A549 (cell line): ENCODE measurements around the gene RND2. TPM values are rescaled to one million over a fixed set of nuclear protein-coding genes. Genes with fewer than 3 reads are reported as not detected.
"Not testable (repeated sequence)": the region's sequence is repeated elsewhere in the genome, so short reads cannot be mapped to it uniquely, and the experiment has no call there.

ENCODE experiments used
- ATAC-seq, 2 experiments: fragments of 200-7000 bp in 1 of 2; fragments of >200 bp in 1 of 2; cut with Nextera tagmentation in 1 of 2; cut with Tn5 transposase in 1 of 2; 3 replicates each; pipeline versions ENCODE4 v1.8.0 to v1.9.1; 2018 to 2020; ENCODE audit warnings: mild to moderate bottlenecking in 1 of 2, moderate library complexity in 1 of 2
- CTCF ChIA-PET: fragments of 300-600 bp; sonication (Branson Sonifier 250); formaldehyde crosslinking; extraction: SDS; loops from one replicate; lab custom pipeline; 2021; ENCODE audit warnings: antibody characterized with exemption, inconsistent platforms; lab: Yijun Ruan, JAX
- POLR2A ChIA-PET: fragments of 350-600 bp; formaldehyde crosslinking; extraction: SDS; loops from one replicate; lab custom pipeline; 2021; ENCODE audit warnings: antibody characterized with exemption, inconsistent platforms; lab: Yijun Ruan, JAX
- DNase-seq, 2 experiments: peaks; one replicate each; pipeline versions ENCODE4 v3.0.0 to v3.0.0-alpha.2; 2011 to 2016; ENCODE audit warnings: low read depth in 1 of 2, low spot score in 1 of 2
- FAIRE-seq: peaks from 2 replicates; lab custom pipeline; 2011; peaks lifted over from hg19 to GRCh38; lab: Jason Lieb, UNC
- H3K27ac ChIP-seq, 2 experiments: fragments of >200 bp; sonication (Bioruptor Twin); formaldehyde crosslinking; 3 replicates each; pipeline ENCODE4 v1.5.1; 2016 to 2017
- H3K4me1 ChIP-seq: fragments of >200 bp; sonication (Bioruptor Twin); formaldehyde crosslinking; 3 replicates; pipeline ENCODE4 v1.6.1; 2016
- H3K4me2 ChIP-seq: fragments of >200 bp; sonication (Bioruptor Twin); formaldehyde crosslinking; 3 replicates; pipeline ENCODE4 v1.6.1; 2016
- H3K4me3 ChIP-seq: fragments of >200 bp; sonication (Bioruptor Twin); formaldehyde crosslinking; 3 replicates; pipeline ENCODE4 v1.5.1; 2016
- H3K9me3 ChIP-seq: fragments of >200 bp; sonication (Bioruptor Twin); formaldehyde crosslinking; 3 replicates; pipeline ENCODE4 v1.6.1; 2016
- BHLHE40 ChIP-seq: IDR thresholded peaks from 2 replicates; pipeline ENCODE4 v1.6.1; 2012; ENCODE audit warnings: low read depth, low read length, inconsistent platforms
- CEBPB ChIP-seq, 2 experiments: fragments of >200 bp in 1 of 2; sonication (Bioruptor Twin) in 1 of 2; formaldehyde crosslinking in 1 of 2; IDR thresholded peaks; 2 replicates each; pipeline ENCODE4 v1.6.1; 2012 to 2016
- CHD4 ChIP-seq: fragments of 200-600 bp; sonication (generic); IDR thresholded peaks from 2 replicates; pipeline ENCODE4 v1.6.1; 2016; ENCODE audit warnings: antibody characterized with exemption, mild to moderate bottlenecking, borderline replicate concordance
- EP300 ChIP-seq, 2 experiments: fragments of >200 bp; sonication (Bioruptor Twin); formaldehyde crosslinking; IDR thresholded peaks; 2 replicates in 1 of 2; 3 replicates in 1 of 2; pipeline ENCODE4 v1.6.1; 2016 to 2017
- ESRRA ChIP-seq: fragments of 150-350 bp; IDR thresholded peaks from 2 replicates; pipeline ENCODE4 v1.6.1; 2014; ENCODE audit warnings: mild to moderate bottlenecking, low read length, borderline replicate concordance
- HES2 ChIP-seq: fragments of >200 bp; sonication (Bioruptor Twin); formaldehyde crosslinking; IDR thresholded peaks from 2 replicates; pipeline ENCODE4 v1.6.1; 2016
- HOXA7 ChIP-seq: fragments of 250-450 bp; sonication (Bioruptor Pico); IDR thresholded peaks from 2 replicates; pipeline ENCODE4 v1.5.0; 2020; ENCODE audit warnings: mild to moderate bottlenecking, moderate library complexity
- HOXB13 ChIP-seq: fragments of 250-450 bp; sonication (Bioruptor Pico); IDR thresholded peaks from 2 replicates; pipeline ENCODE4 v1.5.0; 2020; ENCODE audit warnings: low read depth, mild to moderate bottlenecking, moderate library complexity
- HOXB5 ChIP-seq: fragments of 250-450 bp; sonication (Bioruptor Pico); IDR thresholded peaks from 2 replicates; pipeline ENCODE4 v1.5.0; 2020; ENCODE audit warnings: mild to moderate bottlenecking, moderate library complexity
- JUN ChIP-seq, 2 experiments: fragments of >200 bp; sonication (Bioruptor Twin); formaldehyde crosslinking; IDR thresholded peaks; 2 replicates in 1 of 2; 3 replicates in 1 of 2; pipeline ENCODE4 v1.6.1; 2016 to 2017
- MAZ ChIP-seq: fragments of 150-350 bp; IDR thresholded peaks from 2 replicates; pipeline ENCODE4 v1.6.1; 2014; ENCODE audit warnings: antibody characterized with exemption, low read depth, low read length, borderline replicate concordance
- NFE2L2 ChIP-seq: fragments of 150-350 bp; conservative IDR thresholded peaks from 2 replicates; pipeline ENCODE4 v1.6.1; 2014; ENCODE audit warnings: low read length
- NPAS2 ChIP-seq: fragments of 250-450 bp; sonication (Bioruptor Pico); IDR thresholded peaks from 2 replicates; pipeline ENCODE4 v1.8.0; 2022; ENCODE audit warnings: mild to moderate bottlenecking, moderate library complexity, borderline replicate concordance
- PHF8 ChIP-seq: fragments of 200-600 bp; sonication (generic); IDR thresholded peaks from 2 replicates; pipeline ENCODE4 v1.6.1; 2016; ENCODE audit warnings: low read depth, mild to moderate bottlenecking, antibody characterized with exemption, moderate library complexity, borderline replicate concordance
- POLR2A ChIP-seq: IDR thresholded peaks from 2 replicates; pipeline ENCODE4 v1.6.1; 2012; ENCODE audit warnings: mild to moderate bottlenecking, low read length
- ZNF302 ChIP-seq: fragments of 250-450 bp; sonication (Bioruptor Pico); IDR thresholded peaks from 2 replicates; pipeline ENCODE4 v1.9.0; 2021; ENCODE audit warnings: inconsistent platforms, mild to moderate bottlenecking, moderate library complexity
- WGBS: methylation state at CpG from one replicate; pipeline ENCODE4 v1.1.6; 2017; ENCODE audit errors: missing lambda C conversion rate; 5-methylcytosine and 5-hydroxymethylcytosine counted together
- polyA plus RNA-seq, 4 experiments: library from polyadenylated mRNA; depleted of rRNA in 3 of 4; stranded (reverse); fragments of >200 nt; fragmentation: RNase III in 1 of 4; extraction: RNeasy Plus Mini Kit Qiagen cat#74134 plus additional on column Dnase treatment in 1 of 4; gene quantifications; 2 replicates in 3 of 4; 3 replicates in 1 of 4; pipeline ENCODE4 v1.2.3, GENCODE V29; 2011 to 2017
- TF ChIP-seq, protein P1 (sequence below): fragments of >200 bp; sonication (Bioruptor Twin); formaldehyde crosslinking; IDR thresholded peaks from 3 replicates; pipeline ENCODE4 v1.5.1; 2016
- TF ChIP-seq, protein P2 (sequence below): IDR thresholded peaks from 2 replicates; pipeline ENCODE4 v1.6.1; 2012; ENCODE audit warnings: low read depth, borderline replicate concordance

The RND2 gene
- polyA plus RNA-seq, 2 of the 4 experiments (the other 2 are of a cell fraction) = 0.19 to 0.28 TPM

- 93% methylated on average over 5 of the region's 6 CpGs for WGBS
- H3K27ac ChIP-seq = peak overlapping the region; percentile 68 to 87
- CTCF ChIA-PET = interaction anchor here (0.8 to 1.9 kb wide), 7 partner anchors 11 to 152 kb away, joined by 3 to 8 read pairs (median 4); partner anchors contain the start of gene AOC2
Measured at GRCh38 chr17:42991471-42991870, 33.6 kb upstream of the RND2 start.

DNA sequence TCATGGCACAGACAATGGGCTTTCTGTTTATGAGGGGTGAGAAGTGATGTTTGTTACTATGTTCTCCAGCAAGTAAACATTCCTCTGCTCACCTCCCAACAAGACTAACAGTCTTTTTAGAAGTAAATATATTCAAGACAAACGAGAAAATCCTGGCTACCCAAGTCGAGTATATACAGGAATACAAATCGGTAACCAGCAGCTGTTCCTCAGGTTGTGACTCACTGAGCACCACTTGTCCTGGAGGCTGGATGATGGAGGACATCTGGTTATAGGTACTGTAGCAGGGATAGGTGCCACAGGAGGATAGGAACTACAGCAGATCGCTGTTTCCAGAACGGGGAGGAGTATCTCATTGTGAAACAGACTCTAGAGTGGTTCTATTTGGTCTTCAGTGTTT is 32.2 kb upstream of the RND2 start:
- ATAC-seq = no peak
- Histone ChIP-seq H3K27ac (no peak overlapping the region), H3K4me3 (no peak overlapping the region), H3K4me1 (peaks cover 45% of the 10 kb centered on the region), H3K4me2 (no peak overlapping the region), H3K9me3 (no peaks in the 10 kb centered on the region)
- DNase-seq = no peak
- POLR2A ChIA-PET = no interaction called here
- WGBS = 81% methylated on average over 5 of the region's 5 CpGs
- no peak for FAIRE-seq
- CTCF ChIA-PET = interaction anchor here (1.4 to 1.9 kb wide), 4 partner anchors 14 to 169 kb away, joined by 4 to 8 read pairs (median 5); partner anchors contain the start of genes AOC2 and BECN1
- no peak for TF ChIP-seq PHF8
- TF ChIP-seq CHD4 = no peak
- TF ChIP-seq ZNF302 = no peak
- no peak for TF ChIP-seq NFE2L2
- no peak for TF ChIP-seq ESRRA
- TF ChIP-seq HES2 = no peak
- no peak for TF ChIP-seq HOXB13 (CRISPR knock-in tag)
- no peak for TF ChIP-seq HOXB5 (CRISPR knock-in tag)
- no peak for TF ChIP-seq JUN (IDR thresholded peaks at IDR 0.05)
- TF ChIP-seq EP300 (IDR thresholded peaks at IDR 0.05) = no peak
- TF ChIP-seq CEBPB (IDR thresholded peaks at IDR 0.05) = no peak
- no peak for TF ChIP-seq POLR2A
- TF ChIP-seq BHLHE40 = no peak
- TF ChIP-seq, all 56 proteins: peak for 0

More at GRCh38 chr17:42991471-42991870, 33.6 kb upstream of the RND2 start:
- Histone ChIP-seq H3K4me2 (peak overlapping the region; percentile 79; the same call in 1 of the 3 replicates), H3K4me3 (no peak overlapping the region), H3K4me1 (peaks cover 36% of the 10 kb centered on the region), H3K9me3 (no peaks in the 10 kb centered on the region)
- POLR2A ChIA-PET = interaction anchor here (0.6 kb wide), 1 partner anchor 144 kb away, joined by 4 read pairs; no protein-coding TSS in a partner anchor
- ATAC-seq = no peak
- no peak for FAIRE-seq
- DNase-seq = no peak
- TF ChIP-seq HES2 (no peak), NPAS2 (CRISPR knock-in tag) (no peak), MAZ (no peak), HOXA7 (no peak), JUN (IDR thresholded peaks at IDR 0.05) (0 out of 5 replicates have a peak, but pooled peaks of 1 of the 2 experiments have one; percentile 8), HOXB5 (CRISPR knock-in tag) (no peak)
- TF ChIP-seq, protein P1, sequence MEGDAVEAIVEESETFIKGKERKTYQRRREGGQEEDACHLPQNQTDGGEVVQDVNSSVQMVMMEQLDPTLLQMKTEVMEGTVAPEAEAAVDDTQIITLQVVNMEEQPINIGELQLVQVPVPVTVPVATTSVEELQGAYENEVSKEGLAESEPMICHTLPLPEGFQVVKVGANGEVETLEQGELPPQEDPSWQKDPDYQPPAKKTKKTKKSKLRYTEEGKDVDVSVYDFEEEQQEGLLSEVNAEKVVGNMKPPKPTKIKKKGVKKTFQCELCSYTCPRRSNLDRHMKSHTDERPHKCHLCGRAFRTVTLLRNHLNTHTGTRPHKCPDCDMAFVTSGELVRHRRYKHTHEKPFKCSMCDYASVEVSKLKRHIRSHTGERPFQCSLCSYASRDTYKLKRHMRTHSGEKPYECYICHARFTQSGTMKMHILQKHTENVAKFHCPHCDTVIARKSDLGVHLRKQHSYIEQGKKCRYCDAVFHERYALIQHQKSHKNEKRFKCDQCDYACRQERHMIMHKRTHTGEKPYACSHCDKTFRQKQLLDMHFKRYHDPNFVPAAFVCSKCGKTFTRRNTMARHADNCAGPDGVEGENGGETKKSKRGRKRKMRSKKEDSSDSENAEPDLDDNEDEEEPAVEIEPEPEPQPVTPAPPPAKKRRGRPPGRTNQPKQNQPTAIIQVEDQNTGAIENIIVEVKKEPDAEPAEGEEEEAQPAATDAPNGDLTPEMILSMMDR = no peak
- TF ChIP-seq, protein P2, sequence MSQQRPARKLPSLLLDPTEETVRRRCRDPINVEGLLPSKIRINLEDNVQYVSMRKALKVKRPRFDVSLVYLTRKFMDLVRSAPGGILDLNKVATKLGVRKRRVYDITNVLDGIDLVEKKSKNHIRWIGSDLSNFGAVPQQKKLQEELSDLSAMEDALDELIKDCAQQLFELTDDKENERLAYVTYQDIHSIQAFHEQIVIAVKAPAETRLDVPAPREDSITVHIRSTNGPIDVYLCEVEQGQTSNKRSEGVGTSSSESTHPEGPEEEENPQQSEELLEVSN = no peak

DNA sequence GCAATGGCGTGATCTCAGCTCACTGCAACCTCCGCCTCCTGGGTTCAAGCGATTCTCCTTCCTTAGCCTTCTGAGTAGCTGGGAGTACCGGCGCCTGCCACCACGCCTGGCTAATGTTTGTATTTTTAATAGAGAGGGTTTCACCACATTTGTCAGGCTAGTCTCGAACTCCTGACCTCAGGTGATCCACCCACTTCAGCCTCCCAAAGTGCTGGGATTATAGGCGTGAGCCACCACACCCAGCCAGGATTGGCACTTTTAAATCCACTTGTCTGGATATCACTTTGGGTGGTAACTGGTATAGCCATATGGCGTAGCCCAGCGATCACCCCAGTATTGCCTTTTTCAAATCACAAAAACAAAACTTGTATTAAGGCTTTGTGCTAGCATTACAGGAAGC is 31.1 kb upstream of the RND2 start:
- 83% methylated on average over 10 of the region's 10 CpGs for WGBS
- POLR2A ChIA-PET, FAIRE-seq: not testable (repeated sequence)

More for the DNA sequence above, 31.1 kb upstream of the RND2 start:
- not testable (repeated sequence) for H3K4me3 ChIP-seq, ATAC-seq, H3K4me2 ChIP-seq, H3K27ac ChIP-seq, DNase-seq, H3K9me3 ChIP-seq
- CTCF ChIA-PET = interaction anchor here (0.5 to 1.8 kb wide), 2 partner anchors 15 to 416 kb away, joined by 3 to 6 read pairs; no protein-coding TSS in a partner anchor
- peaks cover 37% of the 10 kb centered on the region for H3K4me1 ChIP-seq
